ENCODE measurements around the gene ASCL4.

- no peak for TF ChIP-seq CTCF (IDR thresholded peaks at IDR 0.05)
- TF ChIP-seq SMC3 (IDR thresholded peaks at IDR 0.05; ENCODE audit: low read depth, low read length): no peak
- TF ChIP-seq USF1 (IDR thresholded peaks at IDR 0.05; ENCODE audit: borderline replicate concordance, low read depth): no peak
- no peak for TF ChIP-seq JUND (IDR thresholded peaks at IDR 0.05)
- no peak for TF ChIP-seq SIN3A (IDR thresholded peaks at IDR 0.05; ENCODE audit: borderline replicate concordance, low read depth, low read length)
- no peak for TF ChIP-seq REST (IDR thresholded peaks at IDR 0.05; ENCODE audit: low read depth, low read length)
- TF ChIP-seq IRF3 (IDR thresholded peaks at IDR 0.05; ENCODE audit: low read depth, low read length): no peak
Observed at GRCh38 chr12:107788281-107788680, 13.8 kb downstream of the ASCL4 start.
